Calu3 (cell line): ENCODE results near the gene HDAC8. TPM values are rescaled to one million over a fixed set of nuclear protein-coding genes. Genes with fewer than 3 reads are reported as not detected.

ENCODE experiments used
- Bru-seq: library from RNA; stranded (reverse); fragments of 400-500 nt; gene quantifications from one replicate; lab custom pipeline; 2021; lab: Mats Ljungman, UMichigan
- BruChase-seq, 2 experiments: library from RNA; stranded (reverse); fragments of 400-500 nt; gene quantifications; one replicate each; lab custom pipeline; 2021; lab: Mats Ljungman, UMichigan
- BruUV-seq: library from RNA; stranded (reverse); fragments of 400-500 nt; replicated peaks from 2 replicates; lab custom pipeline; 2021; lab: Mats Ljungman, UMichigan
- CTCF ChIA-PET: fragments of 300-600 bp; sonication (Branson Sonifier 250); formaldehyde crosslinking; loops from one replicate; lab custom pipeline; 2022; ENCODE audit warnings: antibody characterized with exemption; lab: Charles Lee
- DNase-seq: peaks from one replicate; pipeline ENCODE4 v3.0.0; 2022
- H3K27ac Mint-ChIP-seq: one replicate; pipeline ENCODE4 v1.8.0; 2022; ENCODE audit warnings: mixed read lengths; ENCODE audit not compliant: unreplicated experiment
- H3K27me3 Mint-ChIP-seq: one replicate; pipeline ENCODE4 v1.8.0; 2022; ENCODE audit warnings: mixed read lengths; ENCODE audit not compliant: unreplicated experiment
- H3K36me3 Mint-ChIP-seq: one replicate; pipeline ENCODE4 v1.8.0; 2022; ENCODE audit warnings: mild to moderate bottlenecking, moderate library complexity, mixed read lengths; ENCODE audit not compliant: insufficient read depth, unreplicated experiment
- H3K4me1 Mint-ChIP-seq: one replicate; pipeline ENCODE4 v1.8.0; 2022; ENCODE audit warnings: mild to moderate bottlenecking, low read depth, mixed read lengths; ENCODE audit not compliant: unreplicated experiment
- H3K4me3 Mint-ChIP-seq: one replicate; pipeline ENCODE4 v1.8.0; 2022; ENCODE audit warnings: mild to moderate bottlenecking, low read depth, moderate library complexity, mixed read lengths; ENCODE audit not compliant: unreplicated experiment
- H3K9me3 Mint-ChIP-seq: one replicate; pipeline ENCODE4 v1.8.0; 2022; ENCODE audit warnings: low read depth, mixed read lengths; ENCODE audit not compliant: unreplicated experiment
- CTCF ChIP-seq: fragments of 200-600 bp; IDR thresholded peaks from one replicate; pipeline ENCODE4 v1.8.0; 2022; ENCODE audit warnings: antibody characterized with exemption; ENCODE audit not compliant: unreplicated experiment
- intact Hi-C: fragments of 100-400 bp; cut with micrococcal nuclease; formaldehyde crosslinking; loops from one replicate; pipeline ENCODE4 v1.10.0; 2022; ENCODE audit not compliant: unreplicated experiment
- long read RNA-seq: library from polyadenylated mRNA; stranded (forward); transcript quantifications from one replicate; pipeline ENCODE4 v2.0.0, GENCODE V29; 2022
- total RNA-seq: library from RNA; stranded (reverse); gene quantifications from 2 replicates; pipeline ENCODE4 v1.2.3, GENCODE V29; 2022

The HDAC8 gene
- total RNA-seq = 52.0 and 52.5 TPM in 2 replicates
- Bru-seq, nascent RNA = percentile 83 among the genes with signal in this experiment
- percentile 82 among the genes with signal in this experiment for BruChase-seq, experiment 1, labeled RNA remaining after a 6-hour chase
- BruChase-seq, experiment 2, labeled RNA remaining after a 2-hour chase = percentile 80 among the genes with signal in this experiment
- long read RNA-seq, transcript HDAC8-207 (11 exons, 2,110 nt) = minor isoform, 15 of 49 reads
- long read RNA-seq, transcript HDAC8-214 (8 exons, 2,373 nt) = major isoform, 16 of 49 reads
- long read RNA-seq, partial matches to known transcripts = 2 of 49 reads
- long read RNA-seq, other reads (novel, unspliced or antisense) = 8 of 49 reads

- Mint-ChIP-seq H3K27ac (peak within 1 kb of the TSS; percentile 69), H3K4me1 (no peaks in the 10 kb centered on the region), H3K4me3 (peak within 1 kb of the TSS; percentile 81), H3K36me3 (peaks cover 18% of the 10 kb centered on the region), H3K27me3 (no peaks in the 10 kb centered on the region), H3K9me3 (no peaks in the 10 kb centered on the region)
- TF ChIP-seq CTCF = no peak
- intact Hi-C loops = no loop called here
- peak; percentile 70 for DNase-seq
- BruUV-seq = no TSS peak
- CTCF ChIA-PET = interaction anchor here (0.6 kb wide), 2 partner anchors 322 to 1639 kb away, joined by 4 to 8 read pairs; no protein-coding TSS in a partner anchor
Measured at GRCh38 chrX:72572248-72573157, at the start of gene HDAC8. TSS of gene HDAC8 (minus strand) at chrX:72572843. CDS start at chrX:72572761, 82 bp downstream.

GRCh38 chrX:72621625-72622485 is 49.2 kb upstream of the HDAC8 start:
- CTCF ChIA-PET = no interaction called here
- intact Hi-C loops = loop anchor here (5.0 kb wide), 1 partner anchor 90 kb away; the partner anchor contains the start of gene PHKA1
- Mint-ChIP-seq H3K4me1 (peaks cover 36% of the 10 kb centered on the region), H3K9me3 (no peaks in the 10 kb centered on the region), H3K27me3 (no peaks in the 10 kb centered on the region), H3K4me3 (peak overlapping the region; percentile 53), H3K27ac (peak overlapping the region; percentile 85), H3K36me3 (peaks cover 6% of the 10 kb centered on the region)
- no peak for TF ChIP-seq CTCF
- no TSS peak for BruUV-seq
- no peak for DNase-seq

- no TSS peak for BruUV-seq
- peak overlapping the region; percentile 53 for H3K4me3 Mint-ChIP-seq
- CTCF ChIA-PET = no interaction called here
- H3K9me3 Mint-ChIP-seq = no peaks in the 10 kb centered on the region
- DNase-seq = peak; percentile 2
- peaks cover 36% of the 10 kb centered on the region for H3K4me1 Mint-ChIP-seq
- H3K36me3 Mint-ChIP-seq = peaks cover 6% of the 10 kb centered on the region
- H3K27me3 Mint-ChIP-seq = no peaks in the 10 kb centered on the region
- no peak for TF ChIP-seq CTCF
- intact Hi-C loops = loop anchor here (5.0 kb wide), 1 partner anchor 91 kb away; the partner anchor contains the start of gene PHKA1
- H3K27ac Mint-ChIP-seq = peak overlapping the region; percentile 85
Measured at GRCh38 chrX:72621163-72621562, 48.5 kb upstream of the HDAC8 start.
